HG03175 (cell line): Measurements from ENCODE around the gene ENOPH1.
"Not testable (repeated sequence)": the region's sequence is repeated elsewhere in the genome, so short reads cannot be mapped to it uniquely, and the experiment has no call there.

Source experiments
- ATAC-seq: cut with Tn5 transposase; IDR thresholded peaks from one replicate; pipeline ENCODE4 v1.9.1; 2021; ENCODE audit warnings: mild to moderate bottlenecking, moderate library complexity; ENCODE audit not compliant: unreplicated experiment

Gene ENOPH1

GRCh38 chr4:82467471-82467870, 37.1 kb downstream of the ENOPH1 start:
- ATAC-seq = no peak

- ATAC-seq = no peak
Measured at GRCh38 chr4:82469791-82470345, 39.5 kb downstream of the ENOPH1 start.

DNA sequence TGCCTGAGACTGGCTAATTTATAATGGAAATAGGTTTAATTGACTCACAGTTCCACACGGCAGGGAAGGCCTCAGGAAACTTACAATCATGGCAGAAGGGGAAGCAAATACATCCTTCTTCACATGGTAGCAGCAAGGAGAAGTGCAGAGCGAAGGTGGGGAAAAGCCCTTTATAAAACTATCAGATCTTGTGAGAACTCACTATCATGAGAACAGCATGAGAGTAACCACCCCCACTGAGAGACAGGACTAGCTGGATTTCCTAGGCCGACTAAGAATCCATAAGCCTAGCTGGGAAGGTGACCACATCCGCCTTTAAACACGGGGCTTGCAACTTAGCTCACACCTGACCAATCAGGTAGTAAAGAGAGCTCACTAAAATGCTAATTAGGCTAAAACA, 42.7 kb downstream of the ENOPH1 start:
- ATAC-seq = not testable (repeated sequence)

- no peak for ATAC-seq
Measured at GRCh38 chr4:82473621-82474164, 43.3 kb downstream of the ENOPH1 start.

DNA sequence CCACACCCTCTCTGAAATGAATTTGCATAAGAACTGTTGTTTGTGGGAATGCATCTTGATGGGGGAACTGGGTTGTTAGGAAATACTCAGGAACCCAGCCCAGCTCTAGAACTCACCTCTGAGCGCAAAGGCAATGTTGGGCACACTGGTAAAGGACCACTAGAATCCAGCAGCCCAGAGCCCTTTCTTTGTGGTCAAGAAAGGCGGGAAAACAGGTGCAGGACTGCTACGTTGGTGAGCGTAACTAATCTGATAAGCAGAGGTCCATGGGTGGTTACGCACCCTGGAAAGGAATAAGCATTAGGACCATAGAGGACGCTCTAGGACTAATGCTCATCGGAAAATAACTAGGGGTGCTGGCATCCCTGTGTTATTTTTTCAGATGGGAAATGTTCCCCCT, 45.5 kb downstream of the ENOPH1 start:
- not testable (repeated sequence) for ATAC-seq

- ATAC-seq = not testable (repeated sequence)
Measured at GRCh38 chr4:82477469-82477868, 47.1 kb downstream of the ENOPH1 start.

- ATAC-seq = no peak
Measured at GRCh38 chr4:82479562-82479961, 49.2 kb downstream of the ENOPH1 start.

DNA sequence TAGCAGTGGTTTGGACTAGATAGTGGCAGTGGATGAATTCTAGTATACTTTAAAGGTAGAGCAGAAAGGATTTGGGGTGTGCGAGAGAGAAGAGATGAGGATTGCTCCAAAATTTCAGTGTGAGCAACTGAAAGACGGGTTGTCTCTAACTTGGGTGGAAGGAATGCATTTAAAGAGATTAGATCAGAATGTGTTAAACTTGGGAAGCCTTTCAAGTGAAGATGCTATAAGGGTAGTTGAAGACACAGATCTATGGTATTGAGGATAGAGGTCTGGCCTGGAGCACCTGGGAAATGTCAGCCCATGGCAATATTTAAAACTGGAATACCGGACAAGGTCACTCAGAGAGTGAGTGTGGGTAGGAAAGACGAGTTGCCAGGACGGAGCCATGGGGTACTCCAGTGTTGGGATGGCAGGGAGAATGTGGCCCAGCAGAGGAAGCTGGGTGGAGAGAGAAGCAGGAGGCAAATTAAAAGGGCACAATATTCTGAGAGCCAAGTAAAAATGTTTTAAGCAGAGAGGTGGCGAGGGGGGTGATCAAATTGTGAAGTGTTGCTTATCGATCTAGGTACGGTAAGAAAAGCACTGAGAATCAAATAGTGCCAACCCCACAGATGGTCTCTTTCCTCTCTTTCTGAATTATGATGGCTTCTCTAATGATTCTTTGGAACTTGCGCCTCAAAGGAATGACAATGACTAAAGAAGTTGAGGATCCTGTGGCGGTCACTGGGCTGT, 50.5 kb downstream of the ENOPH1 start:
- ATAC-seq = no peak

- no peak for ATAC-seq
Measured at GRCh38 chr4:82481506-82481840, 51.1 kb downstream of the ENOPH1 start.

DNA sequence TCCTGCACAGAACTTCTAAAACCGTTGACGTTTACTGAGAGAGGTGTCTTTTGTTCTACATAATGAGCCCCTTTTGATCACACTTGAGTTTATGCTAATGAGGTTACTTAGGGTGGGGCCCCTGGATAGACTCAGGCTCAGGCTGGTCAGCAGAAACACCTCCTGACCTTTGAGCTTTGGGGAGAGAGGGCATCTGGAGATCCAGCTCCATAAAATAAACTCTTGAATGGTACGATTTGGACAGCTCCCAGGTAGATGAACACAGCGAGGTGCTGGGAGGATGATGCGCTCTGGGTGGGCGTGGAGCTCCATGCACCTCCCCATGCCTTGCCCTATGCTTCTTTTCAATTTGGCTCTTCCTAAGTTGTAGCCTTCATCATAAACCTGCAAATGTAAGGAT, 52.0 kb downstream of the ENOPH1 start:
- no peak for ATAC-seq

DNA sequence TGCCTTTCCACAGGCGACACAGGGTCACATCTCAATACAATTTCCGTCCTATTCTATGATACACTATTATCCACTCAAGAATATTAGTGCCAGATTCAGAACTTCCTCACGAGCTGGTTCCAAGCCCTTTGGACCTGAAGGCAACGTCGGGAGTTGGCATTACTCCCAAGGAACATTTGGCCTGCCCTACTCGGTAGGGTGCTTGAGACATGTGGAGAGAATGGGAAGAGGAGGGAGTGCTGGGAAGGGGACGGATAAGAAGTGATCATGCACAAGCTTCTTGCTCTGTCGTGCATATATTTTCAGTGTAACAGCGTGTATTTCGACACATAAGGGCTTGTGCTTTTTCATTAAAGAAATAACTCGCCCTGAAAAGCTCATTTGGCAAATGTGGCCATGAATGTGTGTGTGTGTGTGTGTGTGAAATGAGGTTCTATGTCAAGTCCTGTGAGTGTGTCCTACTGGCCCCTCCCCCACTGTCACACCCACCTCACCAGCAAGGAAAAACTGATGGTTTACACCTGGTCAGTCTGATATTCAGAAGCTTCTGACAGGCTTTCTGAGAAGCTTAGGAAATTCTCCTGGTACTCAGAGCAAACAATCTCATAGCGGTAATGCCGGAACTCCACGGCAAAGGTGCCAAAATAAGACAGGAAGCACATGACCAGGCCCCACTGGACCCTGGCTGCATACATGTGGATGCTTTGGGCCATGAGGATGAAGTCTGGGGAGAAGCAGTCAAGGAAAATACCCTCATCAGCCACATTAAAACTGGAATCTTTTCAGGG, 54.8 kb downstream of the ENOPH1 start:
- ATAC-seq = no peak

DNA sequence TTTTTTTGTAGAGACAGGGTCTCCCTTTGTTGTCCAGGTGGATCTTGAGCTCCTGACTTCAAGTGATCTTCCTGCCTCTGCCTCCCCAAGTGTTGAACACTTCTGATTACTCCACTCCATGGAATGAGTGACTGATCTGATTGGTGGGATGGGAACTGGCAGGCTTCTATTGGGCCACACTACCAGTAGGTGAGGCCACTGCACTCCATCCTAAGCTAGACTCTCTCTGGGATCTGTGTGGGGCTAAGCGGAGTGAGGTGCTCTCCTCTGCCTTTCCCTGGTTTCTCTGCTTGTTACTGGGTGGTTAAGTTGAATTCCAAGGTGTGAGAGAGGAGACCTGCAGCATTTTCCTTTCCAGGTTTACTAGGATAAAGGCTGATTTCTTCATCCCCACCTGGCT, 58.7 kb downstream of the ENOPH1 start:
- no peak for ATAC-seq

GRCh38 chr4:82489987-82490386, 59.6 kb downstream of the ENOPH1 start:
- no peak for ATAC-seq

DNA sequence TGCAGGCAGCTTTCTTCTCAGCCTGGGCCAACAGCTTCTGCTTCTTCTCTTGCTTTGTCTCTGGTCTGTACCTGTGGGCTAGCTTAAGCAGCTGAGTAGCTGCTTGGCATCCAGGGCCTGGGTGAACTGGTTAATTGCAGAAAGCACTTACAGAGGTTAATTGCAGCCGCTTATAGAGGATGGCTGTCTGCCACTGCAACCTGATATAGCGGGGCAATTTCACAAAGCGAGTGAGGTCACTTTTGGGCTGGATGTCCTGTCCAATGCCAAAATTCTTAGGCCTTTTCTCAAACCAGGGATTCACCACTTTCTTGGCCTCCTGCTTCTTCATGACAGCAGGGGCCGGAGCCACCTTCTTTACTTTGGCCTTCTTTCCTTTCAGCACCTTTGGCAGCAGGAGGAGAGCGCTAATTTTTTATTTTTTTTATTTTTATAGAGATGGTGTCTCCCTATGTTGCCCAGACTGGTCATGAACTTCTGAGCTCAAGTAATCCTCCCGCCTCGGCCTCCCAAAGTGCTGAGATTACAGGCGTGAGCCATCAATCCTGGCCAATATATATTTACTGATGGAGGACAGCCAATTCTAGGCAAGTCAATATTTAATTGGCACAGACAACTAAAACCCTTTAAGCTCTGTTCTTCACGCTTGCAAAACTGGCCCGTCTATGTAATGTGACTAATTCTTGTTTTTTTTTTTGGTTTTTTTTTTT, 61.0 kb downstream of the ENOPH1 start:
- no peak for ATAC-seq

- no peak for ATAC-seq
Measured at GRCh38 chr4:82493721-82494425, 63.5 kb downstream of the ENOPH1 start.

- no peak for ATAC-seq
Measured at GRCh38 chr4:82495666-82496065, 65.3 kb downstream of the ENOPH1 start.

DNA sequence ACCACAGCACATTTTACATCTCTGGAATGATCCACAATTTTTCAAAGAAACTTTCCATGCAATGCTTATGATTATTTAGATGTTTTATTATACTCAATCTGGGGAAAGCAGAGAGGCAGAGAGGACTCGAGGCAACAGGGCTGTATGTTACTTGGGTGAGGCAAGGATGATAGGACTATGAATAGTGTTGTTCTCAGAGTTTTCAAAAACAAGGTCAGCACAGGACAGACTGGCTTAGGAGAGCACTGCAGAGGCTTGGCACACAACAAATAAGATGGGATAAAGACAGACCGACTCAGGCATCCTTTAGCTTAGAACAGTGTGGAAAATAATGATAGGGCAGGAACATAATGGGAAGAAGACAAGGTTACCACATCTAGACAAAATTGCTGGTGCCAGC, 66.0 kb downstream of the ENOPH1 start:
- ATAC-seq = no peak

GRCh38 chr4:82499738-82500434, 69.5 kb downstream of the ENOPH1 start:
- no peak for ATAC-seq

- ATAC-seq = no peak
Measured at GRCh38 chr4:82500435-82501153, 70.2 kb downstream of the ENOPH1 start.

- ATAC-seq = no peak
Measured at GRCh38 chr4:82501154-82501442, 70.7 kb downstream of the ENOPH1 start.
